Mammary epithelial cell (primary cell): ENCODE data around the gene PGBD5.

Experiments
- CTCF ChIP-seq, 2 donors: IDR thresholded peaks in 1 of 2; conservative IDR thresholded peaks in 1 of 2; 2 replicates each; pipeline ENCODE4 v1.5.1; 2011 to 2012; ENCODE audit warnings: inconsistent platforms in 2 of 2, low read length in 2 of 2, mild to moderate bottlenecking in 2 of 2, control low read depth in 1 of 2, low read depth in 1 of 2; ENCODE audit not compliant: insufficient read depth in 1 of 2; ENCODE audit errors: extremely low read depth in 1 of 2
- EZH2 ChIP-seq: IDR thresholded peaks from 2 replicates; pipeline ENCODE4 v1.6.1; 2012; ENCODE audit warnings: low read length, inconsistent platforms, borderline replicate concordance

- TF ChIP-seq CTCF (conservative IDR thresholded peaks at IDR 0.05 in 1 of 2, IDR thresholded peaks at IDR 0.05 in 1 of 2; ENCODE audit: extremely low read depth in 1 of 2, insufficient read depth in 1 of 2, low read depth in 1 of 2, low read length in 2 of 2): no peak
- TF ChIP-seq EZH2: no peak
Measured at GRCh38 chr1:230414102-230414501, 12.0 kb downstream of the PGBD5 start.
